Neural crest cell (in vitro differentiated cells): Measurements from ENCODE around the gene SLC30A7. TPM values are rescaled to one million over a fixed set of nuclear protein-coding genes. Genes with fewer than 3 reads are reported as not detected.

Source experiments
- DNase-seq: peaks from one replicate; pipeline ENCODE4 v3.0.0; 2021; ENCODE audit warnings: low read depth, mixed read lengths, low spot score
- H3K27ac Mint-ChIP-seq: one replicate; pipeline ENCODE4 v1.8.0; 2021; ENCODE audit warnings: mild to moderate bottlenecking, mixed read lengths; ENCODE audit not compliant: unreplicated experiment
- H3K27me3 Mint-ChIP-seq: 2 replicates; pipeline ENCODE4 v1.8.0; 2021; ENCODE audit warnings: low read depth, mild to moderate bottlenecking, mixed read lengths
- H3K36me3 Mint-ChIP-seq: 2 replicates; pipeline ENCODE4 v1.8.0; 2021; ENCODE audit warnings: low read depth, mild to moderate bottlenecking, mixed read lengths
- H3K4me1 Mint-ChIP-seq: 2 replicates; pipeline ENCODE4 v1.8.0; 2021; ENCODE audit warnings: mixed read lengths
- H3K4me3 Mint-ChIP-seq: one replicate; pipeline ENCODE4 v1.8.0; 2021; ENCODE audit warnings: mild to moderate bottlenecking, mixed read lengths
- H3K9me3 Mint-ChIP-seq: 2 replicates; pipeline ENCODE4 v1.8.0; 2021; ENCODE audit warnings: mixed read lengths
- CTCF ChIP-seq: fragments of 200-600 bp; sonication (generic); conservative IDR thresholded peaks from 2 replicates; pipeline ENCODE4 v1.5.0; 2021; ENCODE audit warnings: antibody characterized with exemption, mild to moderate bottlenecking
- total RNA-seq: library from RNA; stranded (reverse); gene quantifications from 2 replicates; pipeline ENCODE4 v1.2.1, GENCODE V29; 2021

Gene SLC30A7
- total RNA-seq, 1 donor from 2014 or later, result 22.9 TPM

GRCh38 chr1:100976936-100977335 is 81.0 kb downstream of the SLC30A7 start:
- no peak for DNase-seq
- H3K36me3 Mint-ChIP-seq, result peaks cover 8% of the 10 kb centered on the region
- H3K27me3 Mint-ChIP-seq, result no peaks in the 10 kb centered on the region
- no peaks in the 10 kb centered on the region for H3K9me3 Mint-ChIP-seq
- no peak overlapping the region for H3K4me3 Mint-ChIP-seq
- no peak overlapping the region for H3K27ac Mint-ChIP-seq
- no peak for TF ChIP-seq CTCF
- peaks cover 3% of the 10 kb centered on the region for H3K4me1 Mint-ChIP-seq

GRCh38 chr1:100979631-100980030 is 83.7 kb downstream of the SLC30A7 start:
- no peak for DNase-seq
- H3K36me3 Mint-ChIP-seq, result peaks cover 21% of the 10 kb centered on the region
- no peak overlapping the region for H3K4me3 Mint-ChIP-seq
- H3K27me3 Mint-ChIP-seq, result no peaks in the 10 kb centered on the region
- H3K9me3 Mint-ChIP-seq, result no peaks in the 10 kb centered on the region
- no peak overlapping the region for H3K27ac Mint-ChIP-seq
- no peak for TF ChIP-seq CTCF
- H3K4me1 Mint-ChIP-seq, result no peaks in the 10 kb centered on the region

- TF ChIP-seq CTCF, result no peak
- Mint-ChIP-seq H3K4me1 (no peaks in the 10 kb centered on the region), H3K27me3 (no peaks in the 10 kb centered on the region), H3K27ac (no peak overlapping the region), H3K36me3 (peaks cover 22% of the 10 kb centered on the region), H3K9me3 (no peaks in the 10 kb centered on the region), H3K4me3 (no peak overlapping the region)
- DNase-seq, result no peak
Measured at GRCh38 chr1:100982793-100983192, 86.9 kb downstream of the SLC30A7 start.

- peaks cover 22% of the 10 kb centered on the region for H3K36me3 Mint-ChIP-seq
- TF ChIP-seq CTCF, result no peak
- no peaks in the 10 kb centered on the region for H3K27me3 Mint-ChIP-seq
Measured at GRCh38 chr1:100988121-100988520, 92.2 kb downstream of the SLC30A7 start.

GRCh38 chr1:100989306-100990077 is 93.6 kb downstream of the SLC30A7 start:
- Mint-ChIP-seq H3K4me3 (no peak overlapping the region), H3K9me3 (no peaks in the 10 kb centered on the region), H3K27me3 (no peaks in the 10 kb centered on the region), H3K36me3 (peaks cover 17% of the 10 kb centered on the region), H3K27ac (peak overlapping the region; percentile 22), H3K4me1 (no peaks in the 10 kb centered on the region)
- no peak for TF ChIP-seq CTCF
- no peak for DNase-seq

More at GRCh38 chr1:100988121-100988520, 92.2 kb downstream of the SLC30A7 start:
- Mint-ChIP-seq H3K4me1 (no peaks in the 10 kb centered on the region), H3K4me3 (no peak overlapping the region), H3K27ac (no peak overlapping the region), H3K9me3 (no peaks in the 10 kb centered on the region)
- no peak for DNase-seq
